Stimulated activated CD8-positive, alpha-beta memory T cell treated with anti-CD3 and anti-CD28 coated beads, Interleukin-7, amount 100 ng/mL, for 24 hours (primary cell): ENCODE data around the gene ADAM11.

Experiments used
- DNase-seq: peaks from one replicate; pipeline ENCODE4 v3.0.0-alpha.2; 2020; ENCODE audit warnings: low read depth

The ADAM11 gene

GRCh38 chr17:44830359-44831288 is 71.8 kb downstream of the ADAM11 start:
- no peak for DNase-seq

GRCh38 chr17:44831371-44831770 is 72.6 kb downstream of the ADAM11 start:
- DNase-seq, result no peak
